Measurements from ENCODE around the gene BRD7.

The BRD7 gene

DNA sequence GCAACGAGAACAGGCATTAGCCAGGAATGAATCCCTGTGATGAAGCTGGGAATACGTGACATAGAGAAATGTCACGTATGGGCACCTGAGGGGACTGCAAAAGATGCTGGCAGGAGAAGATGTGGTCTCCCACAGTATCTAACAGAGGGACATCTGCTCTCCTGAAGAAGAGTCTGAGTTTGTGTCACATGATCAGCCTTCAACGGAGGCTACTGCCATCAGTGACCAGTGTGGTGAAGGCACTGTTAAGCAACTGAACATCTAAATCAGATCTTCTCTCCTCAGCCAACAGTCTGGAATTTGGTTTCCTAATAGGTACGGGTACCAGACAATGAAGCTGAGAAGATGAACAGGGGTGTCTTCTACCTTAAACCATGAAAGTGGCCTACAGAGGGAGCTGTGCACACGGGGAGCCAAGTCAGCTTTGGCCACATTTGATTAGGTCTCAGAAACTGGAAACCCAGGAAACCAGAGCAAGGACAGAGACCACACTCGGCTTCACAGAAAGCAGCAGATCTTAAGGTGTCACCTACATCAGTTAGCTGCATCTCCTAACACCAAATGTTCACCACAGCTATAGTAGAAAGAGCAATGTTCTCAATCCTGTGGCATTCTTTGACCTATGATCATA, 41.8 kb downstream of the BRD7 start:
- no peaks in the 10 kb centered on the region for H3K9me3 ChIP-seq (ENCODE audit: control insufficient read depth, low read depth, low read length)
- no peak overlapping the region for H3K9ac ChIP-seq (ENCODE audit: low read length)
- H3K4me3 ChIP-seq (ENCODE audit: low read length), result no peak overlapping the region
- peaks cover 74% of the 10 kb centered on the region for H3K36me3 ChIP-seq (ENCODE audit: control insufficient read depth, low read depth, low read length)
- no peak overlapping the region for H3K27ac ChIP-seq (ENCODE audit: low read length)
- no peaks in the 10 kb centered on the region for H3K27me3 ChIP-seq (ENCODE audit: control insufficient read depth, insufficient read depth, low read length)
- no peaks in the 10 kb centered on the region for H3K4me1 ChIP-seq (ENCODE audit: control insufficient read depth, low read depth, low read length)

DNA sequence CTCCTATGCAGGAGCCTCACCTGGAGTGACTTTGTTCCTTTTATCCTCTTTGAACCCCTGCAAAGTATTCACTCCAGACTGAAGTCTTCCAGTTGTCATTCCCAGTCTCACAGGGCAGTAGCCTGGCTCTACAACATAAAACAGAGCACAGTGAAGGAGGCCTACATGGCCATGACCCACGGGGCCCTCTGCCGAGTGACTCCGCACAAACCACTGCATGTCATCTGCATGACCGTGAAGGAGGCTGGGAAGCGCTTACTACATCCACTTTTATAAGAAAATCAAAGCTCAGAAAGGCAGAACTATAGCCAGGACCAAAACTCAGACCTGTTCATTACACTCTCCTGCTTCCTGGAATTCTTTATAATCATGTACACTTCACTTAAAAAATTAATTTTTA, 42.5 kb downstream of the BRD7 start:
- Histone ChIP-seq H3K4me1 (ENCODE audit: control insufficient read depth, low read depth, low read length) (no peaks in the 10 kb centered on the region), H3K27ac (ENCODE audit: low read length) (no peak overlapping the region), H3K27me3 (ENCODE audit: control insufficient read depth, insufficient read depth, low read length) (no peaks in the 10 kb centered on the region), H3K9me3 (ENCODE audit: control insufficient read depth, low read depth, low read length) (no peaks in the 10 kb centered on the region), H3K9ac (ENCODE audit: low read length) (no peak overlapping the region), H3K36me3 (ENCODE audit: control insufficient read depth, low read depth, low read length) (peaks cover 76% of the 10 kb centered on the region), H3K4me3 (ENCODE audit: low read length) (no peak overlapping the region)

DNA sequence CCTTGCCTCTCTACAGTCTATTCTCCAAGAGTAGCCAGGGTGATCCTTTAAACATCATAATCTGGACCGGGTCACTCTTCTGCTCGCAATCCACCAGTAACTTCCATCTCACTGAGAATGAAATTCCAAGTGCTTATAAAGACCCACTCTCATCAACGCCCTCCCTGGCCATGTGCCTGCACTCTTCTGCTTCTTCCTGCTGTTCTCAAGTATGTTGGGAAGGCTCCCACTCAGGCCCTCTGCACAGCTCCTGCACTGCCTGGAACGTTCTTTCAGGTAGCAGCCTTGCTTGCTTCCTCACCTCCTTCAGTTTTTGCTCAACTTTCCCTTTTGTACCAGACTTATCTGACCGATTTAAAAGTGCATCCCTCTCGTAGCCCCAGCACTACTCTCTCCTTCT, 44.4 kb downstream of the BRD7 start:
- Histone ChIP-seq H3K4me1 (ENCODE audit: control insufficient read depth, low read depth, low read length) (no peaks in the 10 kb centered on the region), H3K9me3 (ENCODE audit: control insufficient read depth, low read depth, low read length) (no peaks in the 10 kb centered on the region), H3K27ac (ENCODE audit: low read length) (no peak overlapping the region), H3K9ac (ENCODE audit: low read length) (no peak overlapping the region), H3K36me3 (ENCODE audit: control insufficient read depth, low read depth, low read length) (peaks cover 83% of the 10 kb centered on the region), H3K4me3 (ENCODE audit: low read length) (no peak overlapping the region), H3K27me3 (ENCODE audit: control insufficient read depth, insufficient read depth, low read length) (no peaks in the 10 kb centered on the region)

DNA sequence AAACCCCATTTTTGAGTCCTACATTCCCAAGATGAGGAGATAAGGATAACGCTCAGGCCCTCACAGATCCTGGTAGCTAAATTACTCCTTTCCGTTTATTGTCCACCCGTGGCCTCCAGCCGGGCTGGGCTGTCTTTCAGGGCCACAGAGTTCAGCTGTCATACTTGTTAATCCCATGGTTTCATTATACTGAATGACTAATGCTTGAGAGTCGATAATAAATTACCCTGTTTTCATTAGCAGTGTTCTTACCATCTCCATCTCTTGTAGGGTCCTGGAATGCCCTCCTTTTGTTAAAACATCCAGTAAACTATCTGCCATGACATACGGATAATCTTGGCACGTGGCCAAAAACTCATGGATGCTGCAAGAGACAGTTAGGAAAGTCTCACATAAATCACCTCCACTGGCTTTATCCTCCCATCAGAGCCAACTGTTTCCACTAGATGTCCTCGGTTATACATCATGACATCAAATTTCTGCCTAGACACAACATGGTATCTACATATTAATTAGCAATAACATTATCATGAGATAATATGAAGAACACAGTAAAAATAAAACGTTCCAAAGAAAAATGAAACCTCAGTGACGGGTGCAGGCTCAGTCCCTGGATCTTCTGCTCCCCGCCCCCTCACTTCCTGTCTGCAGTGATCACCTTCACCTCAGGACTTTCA, 45.3 kb downstream of the BRD7 start:
- H3K36me3 ChIP-seq (ENCODE audit: control insufficient read depth, low read depth, low read length), result peaks cover 83% of the 10 kb centered on the region
- no peaks in the 10 kb centered on the region for H3K9me3 ChIP-seq (ENCODE audit: control insufficient read depth, low read depth, low read length)
- no peaks in the 10 kb centered on the region for H3K27me3 ChIP-seq (ENCODE audit: control insufficient read depth, insufficient read depth, low read length)
- H3K4me1 ChIP-seq (ENCODE audit: control insufficient read depth, low read depth, low read length), result no peaks in the 10 kb centered on the region
- H3K9ac ChIP-seq (ENCODE audit: low read length), result no peak overlapping the region
- no peak overlapping the region for H3K4me3 ChIP-seq (ENCODE audit: low read length)
- no peak overlapping the region for H3K27ac ChIP-seq (ENCODE audit: low read length)

DNA sequence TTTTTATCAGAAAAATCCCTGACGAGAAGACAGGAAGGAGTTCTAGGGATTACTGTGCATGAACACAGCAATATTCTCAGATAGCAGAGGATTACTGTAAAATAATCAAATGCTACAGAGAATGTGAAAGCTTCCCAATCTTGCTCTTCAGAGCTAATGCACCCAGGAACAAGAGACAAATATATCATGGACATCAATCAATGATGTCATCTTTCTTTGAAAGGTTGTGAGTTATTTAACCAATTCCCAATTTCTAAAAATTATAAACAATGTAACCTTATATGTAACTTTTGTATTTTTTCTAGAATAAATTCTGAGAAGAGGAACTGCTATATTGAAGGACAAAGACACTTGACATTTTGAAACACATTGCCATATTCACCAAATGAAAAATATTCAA, 46.5 kb downstream of the BRD7 start:
- no peaks in the 10 kb centered on the region for H3K27me3 ChIP-seq (ENCODE audit: control insufficient read depth, insufficient read depth, low read length)
- H3K9me3 ChIP-seq (ENCODE audit: control insufficient read depth, low read depth, low read length), result no peaks in the 10 kb centered on the region
- H3K4me3 ChIP-seq (ENCODE audit: low read length), result no peak overlapping the region
- H3K27ac ChIP-seq (ENCODE audit: low read length), result no peak overlapping the region
- H3K4me1 ChIP-seq (ENCODE audit: control insufficient read depth, low read depth, low read length), result no peaks in the 10 kb centered on the region
- peaks cover 85% of the 10 kb centered on the region for H3K36me3 ChIP-seq (ENCODE audit: control insufficient read depth, low read depth, low read length)
- no peak overlapping the region for H3K9ac ChIP-seq (ENCODE audit: low read length)

DNA sequence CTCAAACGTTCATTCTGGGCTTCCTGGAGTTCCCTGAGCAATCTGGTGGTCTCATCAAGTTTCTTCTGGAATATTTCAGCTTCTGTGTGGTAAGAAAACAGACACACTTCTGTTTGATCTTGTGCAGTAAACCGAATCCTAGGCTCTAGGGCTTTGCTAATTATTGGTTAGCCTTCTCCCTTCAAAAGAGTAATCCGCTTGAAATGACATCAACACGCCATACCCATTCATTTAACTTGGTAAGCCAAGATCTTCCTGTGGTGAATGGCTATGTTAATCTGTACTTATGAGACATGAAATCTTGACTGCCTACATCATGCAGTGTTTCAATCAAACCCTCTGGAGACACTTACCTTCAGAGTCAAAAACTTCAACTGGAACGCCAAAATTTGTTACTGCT, 48.5 kb downstream of the BRD7 start:
- Histone ChIP-seq H3K36me3 (ENCODE audit: control insufficient read depth, low read depth, low read length) (peaks cover 96% of the 10 kb centered on the region), H3K27me3 (ENCODE audit: control insufficient read depth, insufficient read depth, low read length) (no peaks in the 10 kb centered on the region), H3K9ac (ENCODE audit: low read length) (no peak overlapping the region), H3K4me3 (ENCODE audit: low read length) (no peak overlapping the region), H3K27ac (ENCODE audit: low read length) (no peak overlapping the region), H3K4me1 (ENCODE audit: control insufficient read depth, low read depth, low read length) (no peaks in the 10 kb centered on the region), H3K9me3 (ENCODE audit: control insufficient read depth, low read depth, low read length) (no peaks in the 10 kb centered on the region)

DNA sequence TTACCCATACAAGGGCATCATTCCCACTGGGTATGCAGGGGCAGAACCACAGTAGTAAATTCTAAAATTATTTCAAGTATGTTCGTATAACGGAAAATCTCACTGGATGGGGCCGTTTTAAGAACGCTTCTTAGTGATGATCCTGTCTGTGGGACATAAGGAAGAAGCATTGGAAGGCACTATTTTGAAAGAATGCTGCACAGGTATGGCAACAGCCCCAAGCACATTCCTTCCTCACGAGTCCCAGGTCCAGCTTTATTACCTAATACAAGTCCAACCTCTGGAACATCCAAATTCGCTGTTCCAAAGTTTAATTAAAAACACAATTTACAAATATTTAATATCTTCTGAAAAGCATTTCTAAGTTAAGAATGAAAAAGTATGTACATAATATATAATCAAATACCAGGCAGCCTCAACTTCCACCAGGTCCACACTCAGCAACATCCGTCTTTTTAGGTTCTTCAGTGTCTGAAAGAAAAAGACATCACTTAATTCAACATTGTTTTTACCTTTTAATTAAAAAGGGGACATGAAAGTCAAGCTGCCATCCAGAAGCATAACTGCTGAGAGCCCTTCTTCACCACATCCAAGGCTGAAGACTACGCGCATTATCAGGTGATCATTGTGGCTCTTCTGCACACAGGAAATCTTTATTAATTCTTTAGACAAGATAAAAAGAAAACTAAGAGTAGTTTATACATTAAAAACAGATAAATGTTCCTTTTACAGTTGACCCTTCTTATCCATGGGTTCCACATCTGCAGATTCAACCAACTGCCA, 49.8 kb downstream of the BRD7 start:
- Histone ChIP-seq H3K4me1 (ENCODE audit: control insufficient read depth, low read depth, low read length) (no peaks in the 10 kb centered on the region), H3K9ac (ENCODE audit: low read length) (no peak overlapping the region), H3K27me3 (ENCODE audit: control insufficient read depth, insufficient read depth, low read length) (no peaks in the 10 kb centered on the region), H3K36me3 (ENCODE audit: control insufficient read depth, low read depth, low read length) (peaks cover 96% of the 10 kb centered on the region), H3K27ac (ENCODE audit: low read length) (no peak overlapping the region), H3K4me3 (ENCODE audit: low read length) (no peak overlapping the region), H3K9me3 (ENCODE audit: control insufficient read depth, low read depth, low read length) (no peaks in the 10 kb centered on the region)

DNA sequence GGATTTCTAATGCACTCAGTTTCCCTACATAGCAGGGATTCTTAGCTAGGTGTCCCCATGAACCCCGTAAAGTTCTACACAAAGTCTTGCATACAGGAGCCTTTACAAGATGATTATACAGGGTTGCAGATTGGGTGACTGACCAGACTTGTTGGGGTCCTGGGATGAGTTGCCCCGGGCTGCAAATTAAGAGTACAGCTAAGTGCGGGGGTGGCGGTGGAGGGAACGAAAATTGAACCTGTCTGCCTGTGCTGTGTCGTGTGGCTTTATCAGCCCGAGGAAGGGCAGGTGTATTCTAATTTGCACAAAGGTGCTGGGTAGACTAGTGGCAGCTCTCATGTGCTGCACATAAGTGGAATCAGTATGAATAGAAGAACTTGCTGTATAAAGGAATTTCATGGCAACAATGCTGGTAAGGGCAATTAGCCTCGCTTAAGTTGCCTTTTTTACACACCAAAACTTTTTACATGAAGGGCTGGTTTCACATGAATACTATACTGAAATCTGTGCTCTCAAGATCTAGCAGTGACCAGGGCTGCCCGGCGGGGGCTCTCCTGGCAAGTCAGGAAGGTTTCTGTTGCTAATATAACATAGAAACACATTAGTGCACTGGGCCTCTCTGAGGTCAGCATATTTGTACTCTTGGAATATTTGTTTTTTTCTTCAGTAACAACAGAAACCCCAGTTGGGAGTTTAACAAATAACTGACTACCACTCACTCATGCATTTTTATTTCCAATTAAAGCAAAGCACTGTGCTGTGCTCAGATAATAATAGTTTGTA, 51.7 kb downstream of the BRD7 start:
- Histone ChIP-seq H3K4me3 (ENCODE audit: low read length) (no peak overlapping the region), H3K27ac (ENCODE audit: low read length) (no peak overlapping the region), H3K9ac (ENCODE audit: low read length) (no peak overlapping the region), H3K9me3 (ENCODE audit: control insufficient read depth, low read depth, low read length) (no peaks in the 10 kb centered on the region), H3K27me3 (ENCODE audit: control insufficient read depth, insufficient read depth, low read length) (no peaks in the 10 kb centered on the region), H3K36me3 (ENCODE audit: control insufficient read depth, low read depth, low read length) (peaks cover 78% of the 10 kb centered on the region), H3K4me1 (ENCODE audit: control insufficient read depth, low read depth, low read length) (no peaks in the 10 kb centered on the region)

DNA sequence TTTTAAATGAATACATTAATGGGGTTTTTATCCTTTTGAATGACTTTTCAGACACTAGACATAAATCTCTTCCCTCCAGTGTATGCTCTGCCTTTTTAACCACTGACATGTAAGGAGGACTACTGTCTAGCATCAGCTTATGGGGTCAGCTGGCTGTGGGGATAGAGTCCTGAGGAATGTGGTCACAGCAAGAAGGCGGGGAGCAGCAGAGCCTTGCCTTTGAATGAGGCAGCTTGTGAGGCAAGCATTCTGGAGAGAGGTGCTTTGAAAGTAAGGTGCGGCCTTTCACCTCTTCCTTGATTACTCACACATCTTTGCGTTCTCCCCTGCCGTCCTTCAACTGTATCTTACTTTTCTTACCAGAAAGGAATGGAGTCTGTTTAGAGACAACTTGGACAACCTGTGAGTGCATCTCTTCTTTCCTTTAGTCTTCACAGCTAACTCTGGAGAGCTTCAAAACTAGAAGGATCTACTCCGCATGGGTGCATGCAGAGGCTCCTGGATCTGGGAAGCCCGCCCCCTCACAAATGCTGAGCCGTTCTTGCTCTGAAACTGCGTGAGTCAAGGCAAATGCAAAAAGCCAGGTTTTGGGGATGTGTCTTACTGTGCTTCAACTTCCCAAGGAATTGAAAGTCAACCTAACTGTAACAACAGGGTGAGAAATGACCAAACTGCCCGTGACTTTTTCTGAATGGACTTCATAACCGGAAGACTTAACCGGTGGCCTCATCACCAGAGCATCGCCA, 52.5 kb downstream of the BRD7 start:
- H3K9me3 ChIP-seq (ENCODE audit: control insufficient read depth, low read depth, low read length), result no peaks in the 10 kb centered on the region
- H3K4me1 ChIP-seq (ENCODE audit: control insufficient read depth, low read depth, low read length), result no peaks in the 10 kb centered on the region
- no peak overlapping the region for H3K4me3 ChIP-seq (ENCODE audit: low read length)
- peaks cover 73% of the 10 kb centered on the region for H3K36me3 ChIP-seq (ENCODE audit: control insufficient read depth, low read depth, low read length)
- H3K27me3 ChIP-seq (ENCODE audit: control insufficient read depth, insufficient read depth, low read length), result no peaks in the 10 kb centered on the region
- no peak overlapping the region for H3K9ac ChIP-seq (ENCODE audit: low read length)
- no peak overlapping the region for H3K27ac ChIP-seq (ENCODE audit: low read length)

DNA sequence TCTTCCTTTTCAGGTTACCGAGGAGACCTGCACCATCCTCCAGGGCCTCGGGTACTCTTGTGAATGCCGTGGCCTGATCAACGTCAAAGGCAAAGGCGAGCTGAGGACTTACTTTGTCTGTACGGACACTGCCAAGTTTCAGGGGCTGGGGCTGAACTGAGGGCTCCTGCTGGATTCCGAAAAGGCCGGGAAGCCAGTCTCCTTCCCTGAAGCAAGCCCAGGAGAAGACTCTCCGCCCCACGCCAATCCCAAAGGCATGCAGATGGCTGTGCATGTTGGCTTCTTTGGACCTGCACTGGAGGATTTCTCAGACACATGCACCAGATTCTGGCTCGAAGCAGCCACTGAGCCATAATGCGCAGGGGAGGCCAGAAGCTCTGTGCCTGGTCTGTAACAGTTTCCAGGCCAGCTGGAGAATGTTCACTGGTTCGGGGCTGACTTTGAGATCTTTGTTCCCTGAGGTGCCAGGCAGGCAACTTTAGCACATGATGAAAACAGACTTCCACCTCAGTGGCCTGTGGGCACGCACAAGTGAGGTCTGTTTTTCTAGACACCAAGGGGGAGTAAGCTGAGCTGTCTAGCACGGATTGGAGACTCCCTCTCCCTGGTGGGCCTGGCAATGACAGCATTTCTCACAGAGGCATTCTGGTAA, 53.3 kb downstream of the BRD7 start:
- Histone ChIP-seq H3K27me3 (ENCODE audit: control insufficient read depth, insufficient read depth, low read length) (no peaks in the 10 kb centered on the region), H3K36me3 (ENCODE audit: control insufficient read depth, low read depth, low read length) (peaks cover 66% of the 10 kb centered on the region), H3K4me1 (ENCODE audit: control insufficient read depth, low read depth, low read length) (no peaks in the 10 kb centered on the region), H3K27ac (ENCODE audit: low read length) (no peak overlapping the region), H3K4me3 (ENCODE audit: low read length) (no peak overlapping the region), H3K9ac (ENCODE audit: low read length) (no peak overlapping the region), H3K9me3 (ENCODE audit: control insufficient read depth, low read depth, low read length) (no peaks in the 10 kb centered on the region)

All from iPS-18a (cell line).